Transverse colon (tissue), 3 donors: ENCODE data around the gene WEE1.

Source experiments
- CTCF ChIP-seq, 5 experiments: fragments of 200-600 bp in 3 of 5; fragments of 450-650 bp in 2 of 5; sonication (generic) in 3 of 5; IDR thresholded peaks; 1 replicate in 2 of 5; 2 replicates in 3 of 5; pipeline ENCODE4 v1.5.1; 2016 to 2017; ENCODE audit warnings: antibody characterized with exemption in 5 of 5, inconsistent platforms in 3 of 5, mild to moderate bottlenecking in 2 of 5, moderate library complexity in 1 of 5
- EP300 ChIP-seq: sonication (generic); formaldehyde crosslinking; IDR thresholded peaks from one replicate; pipeline ENCODE4 v1.6.1; 2017; ENCODE audit warnings: antibody characterized with exemption, low read depth
- POLR2A ChIP-seq: fragments of 450-650 bp; IDR thresholded peaks from one replicate; pipeline ENCODE4 v1.6.1; 2016; ENCODE audit warnings: antibody characterized with exemption, mild to moderate bottlenecking, moderate library complexity

GRCh38 chr11:9605742-9606141 is 32.3 kb downstream of the WEE1 start:
- TF ChIP-seq EP300 (no peak), CTCF (IDR thresholded peaks at IDR 0.05) (no peak), POLR2A (no peak)
